HAP-1 (cell line): ENCODE measurements around the gene TUBB6.

ENCODE experiments used
- DNase-seq, 2 experiments: peaks; one replicate each; pipeline ENCODE4 v3.0.0-alpha.2; 2016 to 2020; ENCODE audit warnings: low spot score in 2 of 2
- H3K27me3 ChIP-seq: fragments of 250-450 bp; sonication (Bioruptor Pico); 2 replicates; pipeline ENCODE4 v1.5.1; 2020; ENCODE audit warnings: low read depth, mild to moderate bottlenecking, moderate library complexity
- H3K36me3 ChIP-seq: fragments of 250-450 bp; sonication (Bioruptor Pico); replicated peaks from 2 replicates; pipeline ENCODE4 v1.5.1; 2020; ENCODE audit warnings: mild to moderate bottlenecking
- H3K4me1 ChIP-seq: fragments of 250-450 bp; sonication (Bioruptor Pico); 2 replicates; pipeline ENCODE4 v1.5.1; 2020; ENCODE audit warnings: mild to moderate bottlenecking
- H3K4me3 ChIP-seq: fragments of 250-450 bp; sonication (Bioruptor Pico); 2 replicates; pipeline ENCODE4 v1.5.1; 2020; ENCODE audit warnings: mild to moderate bottlenecking, moderate library complexity
- H3K9me3 ChIP-seq: fragments of 250-450 bp; sonication (Bioruptor Pico); 2 replicates; pipeline ENCODE4 v1.5.1; 2020; ENCODE audit warnings: mild to moderate bottlenecking, moderate library complexity
- in situ Hi-C: fragments of 300-500 bp; cut with MboI; formaldehyde crosslinking; loops from 3 replicates; pipeline ENCODE4 v1.14.3; 2020; ENCODE audit warnings: low sequenced_read_pairs, inconsistent platforms, mixed read lengths

Gene TUBB6

DNA sequence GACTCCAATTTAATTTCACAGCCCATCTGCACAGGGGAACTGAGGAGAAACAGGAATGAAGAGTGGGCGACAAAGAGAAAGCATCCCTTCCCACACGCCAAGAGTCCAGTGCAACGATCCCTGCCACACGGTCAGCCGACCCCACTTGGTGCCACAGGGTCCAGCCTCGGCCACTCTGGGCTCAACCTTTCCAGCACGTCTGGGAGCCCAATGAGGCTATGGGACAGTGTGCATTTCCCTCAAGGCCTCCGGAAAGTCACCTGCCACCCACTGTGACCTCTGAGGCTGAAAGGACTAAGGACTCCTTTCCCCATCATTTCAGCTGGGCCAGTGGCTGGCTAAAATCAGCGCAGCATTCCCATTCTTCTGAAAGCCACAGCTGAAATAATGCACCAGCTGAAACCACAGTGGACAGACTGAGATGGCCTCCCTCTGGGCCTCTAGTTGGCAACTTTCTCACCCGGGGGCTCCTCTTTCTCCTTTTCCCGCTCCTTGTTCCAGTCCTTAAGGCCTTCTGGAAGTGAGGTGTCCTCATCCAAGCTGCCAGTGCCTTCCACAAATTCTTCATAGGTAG, 21.2 kb downstream of the TUBB6 start:
- H3K27me3 ChIP-seq, result no peaks in the 10 kb centered on the region
- H3K4me1 ChIP-seq, result peaks cover 3% of the 10 kb centered on the region; the same call in 1 of the 2 replicates
- H3K36me3 ChIP-seq, result peaks cover 69% of the 10 kb centered on the region
- no peak overlapping the region for H3K4me3 ChIP-seq
- in situ Hi-C loops, result no loop called here
- no peaks in the 10 kb centered on the region for H3K9me3 ChIP-seq
- no peak for DNase-seq

DNA sequence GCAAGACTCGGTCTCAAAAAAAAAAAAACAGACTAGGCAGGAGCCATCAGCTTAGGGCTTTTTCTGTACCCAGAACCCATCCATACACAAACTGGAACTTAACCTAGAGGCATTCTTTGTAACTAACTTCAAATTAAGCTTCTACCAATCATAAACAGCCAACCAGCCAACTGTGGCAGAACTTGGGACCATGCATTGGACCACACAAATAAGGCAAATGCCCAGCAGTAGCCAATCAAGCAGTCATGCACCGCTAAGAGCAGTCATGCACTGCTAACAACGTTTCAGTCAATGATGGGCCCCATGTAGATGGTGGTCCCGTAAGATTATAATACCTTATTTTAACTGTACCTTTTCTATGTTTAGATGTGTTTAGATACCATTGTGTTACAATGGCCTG, 22.7 kb downstream of the TUBB6 start:
- no peak for DNase-seq
- H3K4me1 ChIP-seq, result peaks cover 15% of the 10 kb centered on the region
- H3K9me3 ChIP-seq, result no peaks in the 10 kb centered on the region
- H3K27me3 ChIP-seq, result no peaks in the 10 kb centered on the region
- no peak overlapping the region for H3K4me3 ChIP-seq
- in situ Hi-C loops, result no loop called here
- H3K36me3 ChIP-seq, result peaks cover 71% of the 10 kb centered on the region

DNA sequence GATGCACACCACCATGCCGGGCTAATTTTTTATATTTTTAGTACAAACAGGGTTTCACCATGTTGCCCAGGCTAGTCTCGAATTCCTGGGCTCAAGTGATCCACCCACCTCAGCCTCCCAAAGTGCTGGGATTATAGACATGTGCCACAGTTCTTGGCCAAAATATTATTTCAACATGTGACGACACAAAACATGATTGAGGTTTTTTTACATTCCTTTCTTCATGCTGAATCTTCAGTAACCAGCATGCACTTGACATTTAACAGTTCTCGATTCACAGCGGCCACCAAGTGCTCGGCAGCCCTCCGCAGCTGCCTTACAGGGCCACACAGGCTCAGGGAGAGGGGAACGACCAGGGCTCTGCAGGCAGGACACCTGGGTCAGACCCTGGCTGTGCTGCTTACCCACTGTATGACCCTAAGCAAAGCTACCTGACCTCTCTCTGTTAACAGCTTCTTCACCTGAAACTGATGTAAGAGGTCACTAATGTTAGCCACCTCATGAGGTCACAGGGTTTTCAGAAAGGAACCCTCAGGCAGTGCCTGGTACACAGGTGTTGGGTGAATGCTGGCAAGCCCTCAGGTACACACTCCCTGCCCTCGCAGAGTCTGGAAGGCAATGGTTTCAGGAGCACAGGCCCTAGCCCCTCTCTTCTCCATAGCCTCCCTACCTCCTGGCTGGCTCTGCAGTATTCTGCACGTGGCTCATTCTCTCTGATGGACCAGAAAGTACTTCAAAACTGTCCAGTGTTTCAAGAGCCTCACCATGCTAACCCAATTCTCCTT, 25.7 kb downstream of the TUBB6 start:
- Histone ChIP-seq H3K4me3 (no peak overlapping the region), H3K4me1 (peaks cover 23% of the 10 kb centered on the region), H3K27me3 (no peaks in the 10 kb centered on the region), H3K36me3 (peaks cover 68% of the 10 kb centered on the region), H3K9me3 (no peaks in the 10 kb centered on the region)
- DNase-seq, result no peak
- in situ Hi-C loops, result no loop called here

DNA sequence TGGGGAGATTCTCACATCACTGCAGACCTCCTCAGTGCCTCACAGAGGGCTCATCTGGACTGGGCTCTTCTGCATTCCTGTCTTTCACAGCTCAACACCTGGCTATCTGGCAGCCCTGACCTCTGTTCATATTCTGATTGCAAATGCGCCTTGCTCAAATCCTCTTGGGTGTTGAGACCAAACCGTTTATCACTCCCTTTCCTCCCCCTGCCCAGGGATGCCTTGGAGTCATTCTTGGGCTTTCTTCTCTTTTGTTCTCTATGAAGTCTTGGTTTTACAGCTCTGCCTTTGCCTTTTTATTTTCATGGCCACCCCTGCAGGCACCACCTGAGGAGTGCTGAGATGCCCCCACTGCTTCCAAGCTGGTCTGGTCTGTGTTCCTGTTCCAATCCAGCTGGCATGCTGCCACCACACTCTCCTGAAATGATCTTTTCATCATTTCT, 26.3 kb downstream of the TUBB6 start:
- Histone ChIP-seq H3K9me3 (no peaks in the 10 kb centered on the region), H3K4me3 (no peak overlapping the region), H3K36me3 (peaks cover 63% of the 10 kb centered on the region), H3K4me1 (peaks cover 23% of the 10 kb centered on the region), H3K27me3 (no peaks in the 10 kb centered on the region)
- in situ Hi-C loops, result no loop called here
- DNase-seq, result no peak

DNA sequence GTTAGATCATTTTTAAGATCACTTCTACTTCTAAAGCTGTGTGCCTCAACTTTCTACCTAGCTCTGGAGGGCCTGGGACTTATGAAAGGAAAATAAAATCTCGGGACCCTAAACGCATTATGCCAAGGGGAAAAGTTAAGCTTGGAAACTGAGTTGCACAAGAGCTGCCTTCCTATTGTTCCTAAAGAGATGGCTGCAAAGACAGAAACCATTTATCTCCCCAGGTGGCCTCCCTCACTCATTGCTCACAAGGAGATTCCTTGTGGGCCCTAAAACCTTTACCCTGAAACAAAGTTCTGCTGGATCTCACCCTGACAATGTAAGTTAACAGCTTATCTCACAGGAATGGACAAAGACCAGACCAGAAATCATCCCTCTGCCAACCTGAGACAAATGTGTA, 26.8 kb downstream of the TUBB6 start:
- peaks cover 58% of the 10 kb centered on the region for H3K36me3 ChIP-seq
- no peaks in the 10 kb centered on the region for H3K27me3 ChIP-seq
- DNase-seq, result no peak
- peaks cover 23% of the 10 kb centered on the region for H3K4me1 ChIP-seq
- no peak overlapping the region for H3K4me3 ChIP-seq
- no peaks in the 10 kb centered on the region for H3K9me3 ChIP-seq
- in situ Hi-C loops, result no loop called here

DNA sequence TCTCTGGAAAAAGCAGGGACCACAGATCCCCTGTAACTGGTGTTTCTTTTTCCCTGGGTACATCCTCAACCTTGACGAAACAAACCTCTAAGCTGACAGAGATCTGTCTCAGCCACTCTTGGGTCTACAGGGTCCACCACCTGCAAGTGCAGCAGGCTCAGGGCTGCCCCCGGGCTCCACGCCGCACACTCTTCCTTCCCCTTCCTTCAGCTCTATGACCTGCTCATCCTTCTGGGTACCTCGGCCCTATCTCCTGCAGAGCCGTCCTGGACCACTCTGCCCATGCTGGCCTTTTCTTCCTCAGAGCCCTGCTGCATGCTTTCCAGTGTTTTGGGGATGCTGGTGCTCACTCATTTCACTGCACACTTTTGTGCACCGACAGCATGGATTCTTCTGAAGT, 27.5 kb downstream of the TUBB6 start:
- in situ Hi-C loops, result no loop called here
- Histone ChIP-seq H3K4me3 (no peak overlapping the region), H3K36me3 (peaks cover 61% of the 10 kb centered on the region), H3K27me3 (no peaks in the 10 kb centered on the region), H3K9me3 (no peaks in the 10 kb centered on the region), H3K4me1 (peaks cover 23% of the 10 kb centered on the region)
- no peak for DNase-seq

DNA sequence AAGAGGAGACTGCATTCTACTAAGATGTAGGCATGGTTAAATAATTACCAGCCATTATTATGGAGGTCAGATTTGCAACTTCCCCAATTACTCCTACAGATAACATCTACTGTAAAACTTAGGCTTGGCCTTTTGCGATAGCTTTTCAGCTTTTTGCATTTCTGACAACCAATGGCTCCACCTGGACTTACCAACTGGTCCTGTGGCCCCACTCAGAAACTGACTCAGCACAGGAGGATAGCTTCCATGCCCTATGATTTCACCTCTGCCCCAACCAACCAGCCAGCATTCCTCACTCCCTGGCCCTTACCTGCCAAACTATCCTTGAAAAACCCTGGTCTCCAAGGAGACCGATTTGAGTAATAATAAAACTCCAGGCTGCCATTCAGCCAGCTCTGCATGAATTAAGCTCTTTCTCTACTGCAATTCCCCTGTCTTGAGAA, 28.2 kb downstream of the TUBB6 start:
- H3K27me3 ChIP-seq, result no peaks in the 10 kb centered on the region
- H3K9me3 ChIP-seq, result no peaks in the 10 kb centered on the region
- H3K4me1 ChIP-seq, result peaks cover 23% of the 10 kb centered on the region
- H3K4me3 ChIP-seq, result no peak overlapping the region
- peaks cover 64% of the 10 kb centered on the region for H3K36me3 ChIP-seq
- DNase-seq, result peak; percentile 63 to 86
- in situ Hi-C loops, result no loop called here

DNA sequence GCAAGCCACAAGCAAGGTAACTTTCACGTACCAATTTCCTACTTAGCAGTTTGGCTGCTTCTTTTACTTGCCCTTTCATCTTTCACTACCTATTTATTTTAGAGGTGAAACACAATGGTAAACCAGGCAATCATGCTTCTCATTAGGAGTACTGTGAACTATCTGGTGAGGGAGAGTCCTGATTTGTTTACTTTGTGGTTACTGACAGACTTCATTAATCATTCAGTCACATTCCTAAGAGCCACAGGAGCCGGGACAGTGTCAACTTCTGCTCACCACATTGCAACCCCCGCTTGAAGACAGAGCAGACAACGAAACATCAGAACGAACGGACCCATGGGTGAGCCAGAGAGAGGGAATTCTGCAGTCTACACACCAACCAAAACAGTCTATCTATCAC, 28.8 kb downstream of the TUBB6 start:
- in situ Hi-C loops, result no loop called here
- Histone ChIP-seq H3K36me3 (peaks cover 71% of the 10 kb centered on the region), H3K27me3 (no peaks in the 10 kb centered on the region), H3K4me1 (peaks cover 23% of the 10 kb centered on the region), H3K9me3 (no peaks in the 10 kb centered on the region), H3K4me3 (no peak overlapping the region)
- DNase-seq, result peak in 1 of 2 experiments; percentile 49

DNA sequence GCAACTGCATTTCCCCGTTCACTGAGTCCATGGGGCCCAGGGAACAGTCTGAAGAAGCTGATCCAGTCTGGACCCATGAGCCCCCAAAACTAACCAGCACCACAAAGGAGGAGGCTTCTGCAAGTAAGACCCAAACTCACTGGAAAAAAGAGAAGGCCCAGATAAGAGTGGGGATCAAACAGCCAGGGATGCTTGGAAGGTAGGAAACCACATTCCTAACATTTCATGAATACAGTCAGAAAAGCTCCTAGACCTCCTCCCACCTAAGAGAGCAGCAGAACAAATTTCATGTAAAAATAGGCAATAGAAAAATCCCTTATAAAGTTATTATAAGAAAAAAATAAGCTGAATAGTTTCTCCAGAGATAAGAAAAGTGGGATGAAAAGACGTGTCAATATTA, 30.3 kb downstream of the TUBB6 start:
- H3K36me3 ChIP-seq, result peaks cover 82% of the 10 kb centered on the region

DNA sequence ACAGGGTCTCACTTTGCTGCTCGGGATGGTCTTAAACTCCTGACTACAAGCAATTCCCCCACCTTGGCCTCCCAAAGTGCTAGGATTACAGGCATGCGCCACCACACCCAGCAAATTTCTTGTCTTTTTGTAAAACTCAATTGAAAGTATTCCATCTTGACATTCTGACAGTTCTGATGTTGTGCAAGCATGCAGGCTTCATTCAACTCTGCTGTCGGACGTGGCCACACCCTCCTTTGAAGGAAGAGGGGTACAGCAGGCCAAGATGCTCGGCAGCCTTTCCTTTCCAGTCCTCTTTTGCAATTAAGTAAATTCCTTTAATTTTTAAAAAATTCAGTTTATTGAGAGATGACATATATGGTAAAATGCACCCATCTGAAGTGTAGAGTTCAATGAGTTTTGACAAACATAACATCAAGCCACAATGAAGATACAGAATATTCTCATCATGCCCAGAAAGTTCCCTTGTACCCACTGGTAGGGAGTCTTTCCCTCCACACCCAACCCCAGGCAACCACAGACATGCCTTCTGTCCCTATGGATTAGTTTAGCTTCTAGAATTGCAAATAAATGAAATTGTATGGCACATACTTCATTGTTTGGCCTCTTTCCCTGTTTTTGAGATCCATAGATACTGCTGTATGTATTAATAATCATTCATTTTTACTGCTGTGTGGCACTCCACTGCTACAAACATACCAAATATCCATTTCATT, 33.1 kb downstream of the TUBB6 start:
- in situ Hi-C loops, result no loop called here
- Histone ChIP-seq H3K36me3 (peaks cover 78% of the 10 kb centered on the region), H3K4me3 (no peak overlapping the region), H3K4me1 (peaks cover 9% of the 10 kb centered on the region), H3K27me3 (no peaks in the 10 kb centered on the region), H3K9me3 (no peaks in the 10 kb centered on the region)
- no peak for DNase-seq

More for the DNA sequence above, 30.3 kb downstream of the TUBB6 start:
- in situ Hi-C loops, result no loop called here
- no peaks in the 10 kb centered on the region for H3K9me3 ChIP-seq
- H3K4me3 ChIP-seq, result no peak overlapping the region
- H3K4me1 ChIP-seq, result peaks cover 23% of the 10 kb centered on the region
- no peak for DNase-seq
- H3K27me3 ChIP-seq, result no peaks in the 10 kb centered on the region

DNA sequence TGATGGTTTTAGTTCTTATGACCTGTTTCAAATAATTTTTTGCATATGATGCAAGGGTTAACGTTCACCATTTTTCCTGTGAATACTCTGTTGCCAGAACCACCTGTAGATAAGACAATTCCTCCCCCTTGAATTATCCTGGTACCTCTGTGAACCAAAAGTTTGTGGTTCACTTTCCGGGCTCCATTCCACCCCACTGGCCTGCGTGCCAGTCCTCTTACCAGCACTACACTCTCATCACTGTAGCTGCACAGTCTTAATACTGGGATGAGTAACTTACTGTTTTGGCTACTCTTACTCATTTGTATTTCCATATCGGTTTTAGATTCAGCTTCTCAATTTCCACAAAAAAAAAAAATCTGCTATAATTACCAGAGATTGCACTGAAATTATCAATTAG, 34.6 kb downstream of the TUBB6 start:
- in situ Hi-C loops, result no loop called here
- Histone ChIP-seq H3K4me1 (no peaks in the 10 kb centered on the region; the same call in 1 of the 2 replicates), H3K36me3 (peaks cover 74% of the 10 kb centered on the region), H3K4me3 (no peak overlapping the region), H3K9me3 (no peaks in the 10 kb centered on the region), H3K27me3 (no peaks in the 10 kb centered on the region)
- DNase-seq, result no peak

DNA sequence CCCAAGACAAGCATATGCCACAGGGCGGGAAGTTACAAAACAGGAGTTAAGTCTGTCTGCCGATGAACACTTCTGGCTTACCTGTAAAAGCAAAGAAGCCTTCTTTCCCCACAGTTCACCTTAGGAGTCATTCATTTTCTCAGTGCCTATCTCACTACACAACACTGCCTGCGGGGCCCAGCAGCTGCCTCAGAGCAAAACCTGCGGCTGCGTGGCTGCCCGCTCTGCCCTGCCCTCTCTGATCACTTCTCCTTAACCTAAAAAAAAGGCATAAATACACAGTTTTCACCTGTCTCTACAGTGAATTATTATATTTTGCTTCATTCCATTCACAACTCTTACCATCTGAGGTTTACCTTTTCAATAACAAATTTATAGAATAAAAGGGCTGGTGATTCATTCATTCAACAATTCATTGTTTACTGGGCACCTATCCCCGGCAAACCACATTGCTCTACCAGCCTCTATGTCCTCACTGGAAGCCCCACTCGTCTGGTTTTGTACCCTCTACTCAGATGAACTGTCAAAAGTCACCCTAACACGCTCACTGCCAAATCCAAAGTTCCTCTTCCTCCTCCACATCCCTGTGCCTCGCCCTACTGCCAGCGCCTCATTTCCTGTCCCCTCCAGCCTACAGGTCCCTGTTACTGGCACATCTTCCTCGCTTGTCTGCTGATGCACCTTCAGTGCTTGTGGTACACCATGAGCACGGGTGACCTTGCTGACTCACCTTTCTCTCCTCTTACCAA, 37.6 kb downstream of the TUBB6 start:
- no peak for DNase-seq
- peaks cover 79% of the 10 kb centered on the region for H3K36me3 ChIP-seq
- H3K9me3 ChIP-seq, result no peaks in the 10 kb centered on the region
- H3K4me1 ChIP-seq, result no peaks in the 10 kb centered on the region
- in situ Hi-C loops, result no loop called here
- no peak overlapping the region for H3K4me3 ChIP-seq
- H3K27me3 ChIP-seq, result no peaks in the 10 kb centered on the region

DNA sequence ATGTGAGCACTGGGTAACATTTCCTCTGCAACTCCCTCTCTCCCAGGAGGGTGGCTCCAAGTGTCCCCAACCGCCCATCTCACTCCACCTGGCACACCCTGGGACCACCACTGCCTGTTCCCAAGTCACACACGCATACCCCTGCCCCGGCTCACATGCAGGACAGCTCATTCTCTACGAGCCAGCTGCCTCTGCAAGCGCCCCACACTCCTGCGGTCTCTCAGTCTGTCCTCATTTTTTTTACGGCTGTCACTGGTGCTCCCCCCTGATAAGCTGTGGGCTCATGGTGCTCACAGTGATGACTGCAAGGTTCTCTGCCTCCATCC, 38.2 kb downstream of the TUBB6 start:
- in situ Hi-C loops, result no loop called here
- Histone ChIP-seq H3K36me3 (peaks cover 80% of the 10 kb centered on the region), H3K27me3 (no peaks in the 10 kb centered on the region), H3K4me3 (no peak overlapping the region), H3K9me3 (no peaks in the 10 kb centered on the region), H3K4me1 (no peaks in the 10 kb centered on the region)
- DNase-seq, result no peak
